NCI-H2107 treated with DMSO at 0.1 percent for 48 hours (cell line): ENCODE measurements around the gene NXPH2.

Source experiments
- DNase-seq: peaks from one replicate; lab custom pipeline; 2025; ENCODE audit not compliant: unreplicated experiment; lab: John Stamatoyannopoulos, UW

Gene NXPH2

DNA sequence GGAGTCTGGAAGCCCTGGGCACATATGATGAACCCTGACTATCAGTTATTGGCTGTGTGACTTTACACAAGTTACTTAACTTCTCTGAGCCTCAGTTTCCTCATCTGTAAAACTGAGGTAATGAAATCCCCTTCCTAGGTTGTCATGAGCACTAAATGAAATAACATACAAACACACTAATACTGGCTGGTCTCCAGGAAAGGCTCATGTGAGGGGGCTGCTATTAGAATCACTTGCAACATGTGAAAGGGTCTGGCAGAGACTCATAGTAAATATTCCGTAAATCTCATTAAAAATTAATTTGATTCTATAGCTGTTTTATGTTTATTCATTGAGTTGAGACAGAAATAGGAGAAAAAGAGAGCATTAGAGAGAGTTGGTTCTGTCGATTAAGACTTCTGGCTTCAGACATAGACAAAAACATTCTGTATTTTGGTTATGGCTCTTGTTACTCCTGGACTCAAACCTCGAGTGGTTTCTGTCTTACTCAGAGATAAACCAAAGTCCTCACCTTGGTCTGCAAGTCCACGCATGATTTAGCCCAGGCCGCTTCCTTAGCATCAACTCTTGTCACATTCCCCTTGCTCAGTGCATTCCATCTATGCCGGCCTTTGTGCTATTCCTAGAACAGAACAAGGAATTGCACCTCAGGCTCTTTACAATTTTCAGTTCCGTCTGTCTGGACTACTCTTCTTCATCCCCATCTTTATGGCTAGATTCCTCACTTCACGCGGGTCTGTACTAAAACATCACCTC, 139.1 kb downstream of the NXPH2 start:
- DNase-seq, result no peak

DNA sequence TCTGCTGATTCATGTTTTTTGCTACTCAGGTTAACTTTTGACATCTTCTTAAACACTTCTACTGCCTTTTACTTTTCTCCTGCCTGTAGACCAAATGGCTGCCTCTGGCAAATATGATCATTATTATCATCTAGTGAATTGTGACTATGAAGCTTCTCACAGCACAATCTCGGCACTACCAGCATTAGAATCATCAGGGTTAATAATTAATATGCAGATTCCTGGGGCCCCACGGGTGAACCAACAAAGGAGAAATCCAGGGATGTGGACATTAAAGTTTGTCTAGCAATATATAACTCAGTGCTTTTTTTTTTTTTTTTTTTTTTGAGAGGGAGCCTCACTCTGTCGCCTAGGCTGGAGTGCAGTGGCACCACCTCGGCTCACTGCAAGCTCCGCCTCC, 142.5 kb downstream of the NXPH2 start:
- no peak for DNase-seq

DNA sequence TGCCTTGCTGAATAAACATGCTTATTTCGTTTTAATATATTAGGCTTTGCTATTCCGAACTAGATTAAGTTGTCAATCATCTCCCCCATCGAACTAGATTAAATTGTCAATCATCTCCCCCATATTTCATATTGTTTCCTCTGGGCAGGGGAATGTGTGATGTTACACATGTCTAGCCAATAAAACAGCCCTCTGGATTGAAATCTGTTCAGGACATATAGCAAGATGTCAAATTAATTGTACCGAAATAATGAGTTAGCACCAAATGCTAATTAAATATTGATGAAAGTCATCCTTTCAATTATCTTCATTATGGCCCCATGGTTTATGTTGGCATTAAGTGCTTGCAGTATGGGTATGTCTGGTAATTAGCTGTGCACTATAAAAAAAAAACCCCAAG, 143.1 kb downstream of the NXPH2 start:
- no peak for DNase-seq

DNA sequence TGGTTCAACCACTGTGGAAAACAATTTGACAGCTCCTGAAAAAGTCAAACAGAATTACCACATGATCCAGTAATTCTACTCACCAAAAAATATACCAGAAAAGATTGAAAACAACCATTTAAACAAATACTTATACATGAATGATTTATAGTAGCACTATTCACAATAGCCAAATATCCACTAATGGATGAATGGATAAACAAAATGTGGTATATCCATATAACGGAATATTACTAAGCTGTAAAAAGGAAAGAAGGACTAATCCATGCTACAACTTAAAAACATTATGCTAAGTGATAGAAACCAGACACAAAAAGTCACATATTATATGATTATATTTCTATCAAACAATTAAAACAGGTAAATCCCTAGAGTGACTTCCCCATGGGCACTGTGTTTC, 147.1 kb downstream of the NXPH2 start:
- DNase-seq, result no peak

DNA sequence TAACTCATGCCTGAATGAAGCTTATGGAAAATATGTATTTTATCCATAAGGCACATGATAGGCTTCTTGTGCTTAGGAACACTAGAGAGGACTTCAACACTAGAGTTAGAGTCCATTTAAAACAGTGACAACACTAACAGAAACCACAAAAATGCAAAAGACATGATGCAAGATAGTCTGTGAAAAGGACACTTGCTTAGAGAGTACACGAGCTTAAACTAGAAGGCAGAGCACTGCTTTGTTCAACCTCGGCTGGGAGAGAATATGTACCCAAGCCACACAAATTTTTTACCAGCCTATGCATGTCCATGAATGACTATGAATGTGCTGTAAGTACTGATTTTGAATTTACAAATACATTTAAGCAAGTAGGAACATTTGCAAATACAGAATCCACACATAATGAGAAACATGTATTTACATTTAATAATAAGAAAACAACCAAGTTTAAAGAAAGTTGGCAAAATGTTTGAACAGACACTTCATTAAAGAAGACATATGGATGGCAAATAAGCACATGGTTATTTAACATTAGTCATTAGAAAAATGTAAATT, 148.0 kb downstream of the NXPH2 start:
- no peak for DNase-seq

DNA sequence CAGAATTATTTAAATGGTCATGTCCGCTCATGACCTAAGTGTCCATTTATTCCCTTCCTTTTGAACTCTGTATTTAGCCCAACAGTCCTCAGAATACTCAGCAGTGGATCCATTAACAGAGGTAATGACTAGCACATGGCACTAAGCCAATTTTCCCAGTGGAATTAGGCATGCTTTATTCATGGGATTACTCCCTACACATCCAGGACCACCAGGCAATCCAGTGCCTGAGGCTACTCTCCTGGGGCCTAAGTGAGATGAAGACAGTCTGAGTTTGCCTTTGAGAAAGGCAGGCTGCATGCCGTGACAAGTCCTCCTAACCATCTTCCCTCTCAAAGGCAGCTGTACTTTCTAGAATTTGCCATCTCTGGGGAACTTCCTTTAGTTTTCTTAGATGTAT, 150.0 kb downstream of the NXPH2 start:
- DNase-seq, result no peak

DNA sequence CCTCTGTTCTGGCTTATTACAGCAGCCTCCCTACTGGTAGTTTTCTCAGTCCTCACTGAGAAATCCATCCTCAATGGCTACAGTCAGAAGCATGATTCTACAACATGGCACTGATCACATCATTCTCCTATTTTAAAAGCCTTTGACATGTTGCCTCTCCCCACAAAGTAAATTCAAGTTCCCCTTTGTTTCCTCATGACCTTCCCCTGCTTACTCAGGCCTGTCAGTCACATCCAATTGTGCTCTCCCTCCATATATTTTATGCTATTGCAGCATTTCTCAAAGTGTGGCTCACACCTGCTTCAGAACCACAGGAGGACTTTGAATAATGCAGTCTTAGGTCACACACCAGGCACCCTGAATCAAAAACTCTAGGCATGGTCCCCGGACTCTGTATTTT, 154.0 kb downstream of the NXPH2 start:
- no peak for DNase-seq

DNA sequence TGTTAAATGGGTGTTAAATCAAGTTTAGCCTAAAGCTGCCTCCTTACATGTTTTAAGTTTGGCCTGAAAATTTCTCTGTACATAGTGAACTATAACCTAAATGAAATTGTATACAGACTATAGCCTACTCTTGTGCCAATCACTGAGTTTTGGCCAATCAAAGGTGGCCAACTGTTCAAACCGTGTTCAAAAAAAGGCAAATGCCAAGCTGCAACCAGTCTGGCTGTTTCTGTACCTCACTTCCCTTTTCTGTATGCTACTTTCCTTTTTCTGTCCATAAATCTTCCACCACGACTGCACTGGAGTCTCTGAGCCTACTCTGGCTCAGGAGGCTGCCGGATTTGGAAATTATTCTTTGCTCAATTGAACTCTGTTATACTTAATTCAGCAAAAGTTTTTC, 157.6 kb downstream of the NXPH2 start:
- no peak for DNase-seq

DNA sequence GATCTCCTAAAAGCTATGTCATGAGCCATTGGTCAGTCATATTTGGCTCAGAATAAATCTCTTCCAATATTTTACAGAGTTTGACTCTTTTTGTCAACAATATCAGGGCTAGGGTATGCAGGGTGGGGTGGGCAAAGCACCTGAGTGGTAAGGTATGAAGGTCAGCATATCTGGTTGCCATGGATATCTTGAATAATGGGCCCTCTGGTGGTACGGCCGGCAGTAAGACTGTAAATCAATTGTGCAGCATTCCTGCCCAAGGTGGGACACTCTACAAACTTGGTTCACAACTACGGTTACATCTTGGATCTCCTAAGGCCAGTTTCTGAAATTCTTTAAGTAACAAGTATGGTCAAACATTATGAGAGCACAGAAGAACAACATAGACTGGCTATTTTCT, 159.1 kb downstream of the NXPH2 start:
- no peak for DNase-seq

DNA sequence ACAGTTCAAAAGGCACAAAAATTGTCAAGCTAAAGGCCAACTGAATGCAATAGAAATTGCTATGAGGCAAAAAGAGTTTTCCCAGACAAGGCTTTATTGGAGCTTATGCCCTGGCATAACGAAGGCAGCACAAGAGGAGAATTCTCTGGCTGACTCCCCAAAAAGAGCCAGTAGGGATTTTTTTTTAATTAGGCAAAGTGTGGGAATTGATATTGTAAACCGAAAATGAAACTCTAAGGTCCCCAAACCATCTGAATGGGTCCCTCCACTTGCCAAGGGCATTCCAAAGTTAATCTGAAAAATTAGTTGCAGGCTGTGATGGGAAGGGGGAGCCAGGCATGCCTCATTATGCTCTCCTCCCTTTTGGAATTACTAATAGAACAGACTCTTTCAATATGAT, 159.8 kb downstream of the NXPH2 start:
- DNase-seq, result no peak
